HepG2 (cell line): Measurements from ENCODE around the gene DCST2. TPM values are rescaled to one million over a fixed set of nuclear protein-coding genes. Genes with fewer than 3 reads are reported as not detected.

Experiments used
- E2F1 ChIP-seq: sonication (generic); formaldehyde crosslinking; IDR thresholded peaks from 2 replicates; pipeline ENCODE4 v1.5.0; 2020; ENCODE audit warnings: missing genetic modification reagents
- MLLT10 ChIP-seq: sonication (generic); formaldehyde crosslinking; IDR thresholded peaks from 2 replicates; pipeline ENCODE4 v1.4.0; 2020; ENCODE audit warnings: missing genetic modification reagents
- MNT ChIP-seq: fragments of 450-650 bp; IDR thresholded peaks from 2 replicates; pipeline ENCODE4 v1.6.1; 2016
- NCOA5 ChIP-seq: sonication (generic); formaldehyde crosslinking; IDR thresholded peaks from 2 replicates; pipeline ENCODE4 v1.4.0; 2020; ENCODE audit warnings: missing genetic modification reagents
- PITX1 ChIP-seq: sonication (generic); formaldehyde crosslinking; IDR thresholded peaks from 2 replicates; pipeline ENCODE4 v1.5.1; 2020; ENCODE audit warnings: mild to moderate bottlenecking, missing genetic modification reagents
- POLR2G ChIP-seq: fragments of 200-400 bp; formaldehyde crosslinking; IDR thresholded peaks from 2 replicates; pipeline ENCODE4 v1.6.1; 2018; ENCODE audit warnings: mild to moderate bottlenecking, low read depth, low read length, moderate library complexity
- RXRB ChIP-seq: IDR thresholded peaks from 2 replicates; pipeline ENCODE4 v1.6.1; 2016; ENCODE audit warnings: borderline replicate concordance, missing genetic modification reagents, missing compliant biosample characterization
- SRSF9 ChIP-seq: fragments of 200-400 bp; formaldehyde crosslinking; IDR thresholded peaks from 2 replicates; pipeline ENCODE4 v1.6.1; 2018; ENCODE audit warnings: borderline replicate concordance, mild to moderate bottlenecking, low read depth, low read length; ENCODE audit not compliant: insufficient read depth, poor library complexity, severe bottlenecking
- TOE1 ChIP-seq: sonication (generic); formaldehyde crosslinking; IDR thresholded peaks from 2 replicates; pipeline ENCODE4 v1.4.0; 2020; ENCODE audit warnings: mild to moderate bottlenecking, missing genetic modification reagents
- ZBTB25 ChIP-seq: IDR thresholded peaks from 2 replicates; pipeline ENCODE4 v1.6.1; 2018; ENCODE audit warnings: missing genetic modification reagents
- ZKSCAN1 ChIP-seq: fragments of 150-350 bp; IDR thresholded peaks from 2 replicates; pipeline ENCODE4 v1.6.1; 2014; ENCODE audit warnings: low read length
- ZMYM4 ChIP-seq: sonication (generic); formaldehyde crosslinking; IDR thresholded peaks from 2 replicates; pipeline ENCODE4 v1.8.1; 2023; ENCODE audit warnings: mild to moderate bottlenecking, missing genetic modification reagents
- ZNF318 ChIP-seq: sonication (generic); formaldehyde crosslinking; IDR thresholded peaks from 2 replicates; pipeline ENCODE4 v1.4.0; 2020; ENCODE audit warnings: mild to moderate bottlenecking, missing genetic modification reagents
- polyA plus RNA-seq, 8 experiments: library from polyadenylated mRNA; depleted of rRNA in 3 of 8; stranded (reverse) in 7 of 8; unstranded in 1 of 8; fragments of >200 nt; fragmentation: Illumina TruSeq in 4 of 8; extraction: Trizol in 4 of 8; gene quantifications; 2 replicates each; pipeline versions ENCODE4 v1.2.1 to v1.2.3, GENCODE V29; 2011 to 2016; ENCODE audit warnings: low read depth in 4 of 8, missing spikeins in 1 of 8, mixed read lengths in 1 of 8; ENCODE audit not compliant: insufficient read depth in 1 of 8
- total RNA-seq, 5 experiments: library from RNA; depleted of rRNA; stranded (reverse); fragments of >200 nt; fragmentation: Illumina TruSeq; extraction: Trizol; gene quantifications; 2 replicates each; pipeline ENCODE4 v1.2.3, GENCODE V29; 2016; ENCODE audit warnings: low read depth in 1 of 5
- TF ChIP-seq, protein P1 (sequence below): sonication (generic); formaldehyde crosslinking; IDR thresholded peaks from 2 replicates; pipeline ENCODE4 v1.8.0; 2022; ENCODE audit warnings: low read depth, missing genetic modification reagents

The DCST2 gene
- total and polyA plus RNA-seq, 2 of the 13 experiments (the other 11 are each of a cell fraction or from before 2014, with no cell fraction given): 0.74 TPM; not detected in 1

DNA sequence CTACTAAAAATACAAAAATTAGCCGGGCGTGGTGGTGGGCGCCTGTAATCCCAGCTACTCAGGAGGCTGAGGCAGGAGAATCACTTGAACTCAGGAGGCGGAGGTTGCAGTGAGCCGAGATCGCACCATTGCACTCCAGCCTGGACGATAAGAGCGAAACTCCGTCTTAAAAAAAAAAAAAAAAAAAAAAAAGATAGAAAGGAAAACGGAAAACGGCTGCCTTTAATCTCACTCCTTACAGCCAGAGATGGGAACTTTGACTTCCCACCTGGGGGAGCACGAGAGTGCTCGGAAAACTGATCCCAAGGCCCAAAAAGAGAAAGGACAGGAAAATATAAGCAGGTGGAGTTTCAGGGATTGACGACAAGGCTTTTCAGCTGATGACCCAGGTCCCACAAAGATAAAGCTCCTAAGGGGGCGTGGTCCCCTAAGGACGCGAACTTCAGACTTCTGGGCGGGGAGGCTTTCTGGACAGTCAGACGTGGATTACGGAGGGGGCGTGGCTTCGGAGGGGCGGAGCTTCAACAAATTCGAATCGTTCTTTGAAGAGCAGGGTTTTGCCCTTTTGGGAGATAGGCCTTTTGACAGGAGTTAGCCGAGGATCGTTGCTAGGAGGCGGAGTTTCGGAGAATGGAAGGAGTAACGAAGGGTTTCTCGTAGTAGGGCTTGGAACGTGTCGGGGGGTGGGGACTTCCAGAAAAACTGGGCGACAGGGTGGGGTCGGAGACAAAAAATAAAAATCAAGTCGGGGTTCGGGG, 60.1 kb downstream of the DCST2 start (continued):
- no peak for TF ChIP-seq ZNF318 (CRISPR knock-in tag)
- TF ChIP-seq ZMYM4 (CRISPR knock-in tag): 0 out of 2 replicates have a peak, but pooled peaks have one; percentile 49
- TF ChIP-seq E2F1 (CRISPR knock-in tag): no peak
- TF ChIP-seq POLR2G: peak; percentile 85
- TF ChIP-seq RXRB (CRISPR knock-in tag): peak; percentile 83
- TF ChIP-seq MLLT10: no peak
- 0 out of 2 replicates have a peak, but pooled peaks have one; percentile 40 for TF ChIP-seq MNT
- TF ChIP-seq PITX1: 0 out of 2 replicates have a peak, but pooled peaks have one; percentile 44
- TF ChIP-seq ZKSCAN1: no peak
- no peak for TF ChIP-seq NCOA5
- TF ChIP-seq ZBTB25 (CRISPR knock-in tag): no peak
- TF ChIP-seq, protein P1, sequence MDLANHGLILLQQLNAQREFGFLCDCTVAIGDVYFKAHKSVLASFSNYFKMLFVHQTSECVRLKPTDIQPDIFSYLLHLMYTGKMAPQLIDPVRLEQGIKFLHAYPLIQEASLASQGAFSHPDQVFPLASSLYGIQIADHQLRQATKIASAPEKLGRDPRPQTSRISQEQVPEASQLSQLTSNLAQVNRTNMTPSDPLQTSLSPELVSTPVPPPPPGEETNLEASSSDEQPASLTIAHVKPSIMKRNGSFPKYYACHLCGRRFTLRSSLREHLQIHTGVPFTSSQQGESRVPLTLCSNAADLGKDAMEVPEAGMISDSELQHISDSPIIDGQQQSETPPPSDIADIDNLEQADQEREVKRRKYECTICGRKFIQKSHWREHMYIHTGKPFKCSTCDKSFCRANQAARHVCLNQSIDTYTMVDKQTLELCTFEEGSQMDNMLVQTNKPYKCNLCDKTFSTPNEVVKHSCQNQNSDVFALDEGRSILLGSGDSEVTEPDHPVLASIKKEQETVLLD (CRISPR knock-in tag): no peak
- 0 out of 2 replicates have a peak, but pooled peaks have one; percentile 17 for TF ChIP-seq TOE1 (CRISPR knock-in tag)
- TF ChIP-seq SRSF9: no peak
